ENCODE results near the gene JAM2.

Gene JAM2

DNA sequence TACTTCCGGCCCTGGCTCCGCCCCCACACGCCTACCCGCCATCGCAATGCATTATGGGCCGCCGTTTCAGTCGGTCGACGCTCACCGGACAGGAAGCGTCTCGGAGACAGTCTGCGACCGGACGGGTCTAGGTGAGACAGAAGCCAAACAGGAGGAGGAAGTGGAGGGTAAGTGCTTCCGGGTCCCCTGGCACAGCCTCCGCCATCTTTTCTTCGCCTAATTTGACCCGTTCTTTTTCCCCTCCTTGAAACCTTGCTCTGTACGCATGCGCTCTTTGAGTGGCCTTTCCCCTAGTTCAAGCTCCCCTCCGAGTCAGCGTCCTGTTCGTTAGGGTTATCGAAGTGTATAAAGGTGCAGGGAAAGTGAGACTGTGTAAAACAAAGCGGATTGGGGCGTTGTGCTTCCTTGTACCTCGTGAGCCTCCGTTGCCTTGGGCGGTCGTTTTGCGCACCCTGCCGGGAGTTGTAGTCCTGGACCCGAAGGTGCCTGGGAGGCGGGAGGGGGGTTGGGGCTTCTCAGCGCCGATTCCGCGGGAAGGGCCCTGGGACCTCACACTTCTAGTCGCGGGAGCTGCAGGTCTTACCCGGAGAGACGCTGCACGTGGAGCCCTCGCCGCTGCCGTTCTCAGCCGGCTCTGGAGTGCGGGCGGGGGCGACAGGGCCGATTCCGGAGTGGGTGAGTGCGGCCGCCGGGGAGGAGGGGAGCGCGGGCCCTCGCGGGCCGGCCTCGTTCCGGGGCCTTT is 96.0 kb downstream of the JAM2 start, which contains the start of the genes ATP5PF and GABPA:
Gene ATP5PF, minus strand, starts transcription at position 1 of the 742 bp plus-strand sequence. CDS start 5,110 bp downstream, outside the sequence.
Gene GABPA, plus strand, starts transcription at position 69 of the 742 bp plus-strand sequence. CDS start 6,627 bp downstream, outside the sequence.
- Histone ChIP-seq H2BK12ac (ENCODE audit: low read length in 2 of 2) (peak within 1 kb of the TSS; percentile 28 to 82), H3K23ac (ENCODE audit: low read length in 2 of 2) (peak within 1 kb of the TSS; percentile 41 to 99), H3K27ac (ENCODE audit: low read length, poor library complexity, severe bottlenecking) (peak within 1 kb of the TSS; percentile 99), H3K18ac (ENCODE audit: low read depth in 1 of 2, low read length in 2 of 2) (peak within 1 kb of the TSS; percentile 93 to 99), H2BK15ac (ENCODE audit: low read depth, poor library complexity, severe bottlenecking) (peak within 1 kb of the TSS; percentile 98), H2AK5ac (ENCODE audit: low read length, severe bottlenecking) (no peak within 1 kb of the TSS), H3K36me3 (ENCODE audit: control insufficient read depth in 1 of 2, insufficient read depth in 2 of 2, low read depth in 1 of 2, low read length in 2 of 2) (peaks cover 0 to 3% of the 10 kb centered on the region in 2 experiments), H3K79me1 (replicated peaks; ENCODE audit: low read length, poor library complexity, severe bottlenecking) (peaks cover 12% of the 10 kb centered on the region), H3K4me2 (ENCODE audit: low read length, poor library complexity, severe bottlenecking) (peak within 1 kb of the TSS; percentile 80), H3K9me3 (ENCODE audit: control insufficient read depth, low read length) (no peaks in the 10 kb centered on the region), H2AFZ (ENCODE audit: low read depth, low read length) (peak within 1 kb of the TSS; percentile 89), H3K4me3 (ENCODE audit: insufficient read depth in 1 of 2, low read depth in 1 of 2, low read length in 2 of 2) (peak within 1 kb of the TSS; percentile 95 to 97), H3K9ac (ENCODE audit: low read length) (peak within 1 kb of the TSS; percentile 100), H4K8ac (ENCODE audit: low read length) (peak within 1 kb of the TSS; percentile 100), H2BK5ac (ENCODE audit: low read depth, low read length, poor library complexity, severe bottlenecking) (peak within 1 kb of the TSS; percentile 96), H4K91ac (ENCODE audit: low read length) (peak within 1 kb of the TSS; percentile 99), H3K14ac (ENCODE audit: low read length in 2 of 2) (peak within 1 kb of the TSS; percentile 18 to 99), H3K27me3 (ENCODE audit: control insufficient read depth in 1 of 2, insufficient read depth in 1 of 2, low read length in 2 of 2) (no peaks in the 10 kb centered on the region), H2BK120ac (ENCODE audit: low read depth, low read length) (peak within 1 kb of the TSS; percentile 98), H3K4ac (ENCODE audit: low read depth in 1 of 2, low read length in 2 of 2) (peak within 1 kb of the TSS; percentile 99 to 100), H3K4me1 (ENCODE audit: control insufficient read depth, insufficient read depth, low read depth, low read length) (peaks cover 6% of the 10 kb centered on the region)
- WGBS, result 2% methylated on average over 39 of the region's 64 CpGs
- peak; percentile 99 for DNase-seq

- peak overlapping the region; percentile 41 to 94 for H3K23ac ChIP-seq (ENCODE audit: low read length in 2 of 2)
- H2AK5ac ChIP-seq (ENCODE audit: low read length, severe bottlenecking), result no peak overlapping the region
- H3K27ac ChIP-seq (ENCODE audit: low read length, poor library complexity, severe bottlenecking), result peak overlapping the region; percentile 95
- DNase-seq, result peak; percentile 89
- H2AFZ ChIP-seq (ENCODE audit: low read depth, low read length), result peak overlapping the region; percentile 89
- peaks cover 10% of the 10 kb centered on the region for H3K79me1 ChIP-seq (replicated peaks; ENCODE audit: low read length, poor library complexity, severe bottlenecking)
- no peaks in the 10 kb centered on the region for H3K27me3 ChIP-seq (ENCODE audit: control insufficient read depth in 1 of 2, insufficient read depth in 1 of 2, low read length in 2 of 2)
- peak overlapping the region; percentile 96 for H2BK5ac ChIP-seq (ENCODE audit: low read depth, low read length, poor library complexity, severe bottlenecking)
- no peak overlapping the region for H2BK15ac ChIP-seq (ENCODE audit: low read depth, poor library complexity, severe bottlenecking)
- H3K4me1 ChIP-seq (ENCODE audit: control insufficient read depth, insufficient read depth, low read depth, low read length), result peaks cover 6% of the 10 kb centered on the region
- peak overlapping the region in 1 of 2 experiments; percentile 39 for H2BK12ac ChIP-seq (ENCODE audit: low read length in 2 of 2)
- H4K91ac ChIP-seq (ENCODE audit: low read length), result peak overlapping the region; percentile 99
- H3K9ac ChIP-seq (ENCODE audit: low read length), result peak overlapping the region; percentile 100
- H3K4me3 ChIP-seq (ENCODE audit: insufficient read depth in 1 of 2, low read depth in 1 of 2, low read length in 2 of 2), result peak overlapping the region; percentile 95 to 97
- peak overlapping the region; percentile 98 for H2BK120ac ChIP-seq (ENCODE audit: low read depth, low read length)
- WGBS, result 2% methylated on average over 30 of the region's 48 CpGs
- peak overlapping the region; percentile 93 to 94 for H3K18ac ChIP-seq (ENCODE audit: low read depth in 1 of 2, low read length in 2 of 2)
- H3K36me3 ChIP-seq (ENCODE audit: control insufficient read depth in 1 of 2, insufficient read depth in 2 of 2, low read depth in 1 of 2, low read length in 2 of 2), result no peaks in the 10 kb centered on the region
- peak overlapping the region; percentile 18 to 84 for H3K14ac ChIP-seq (ENCODE audit: low read length in 2 of 2)
- H4K8ac ChIP-seq (ENCODE audit: low read length), result peak overlapping the region; percentile 93
- H3K4me2 ChIP-seq (ENCODE audit: low read length, poor library complexity, severe bottlenecking), result peak overlapping the region; percentile 57
- no peaks in the 10 kb centered on the region for H3K9me3 ChIP-seq (ENCODE audit: control insufficient read depth, low read length)
- peak overlapping the region; percentile 99 for H3K4ac ChIP-seq (ENCODE audit: low read depth in 1 of 2, low read length in 2 of 2)
These were observed 96.9 kb downstream of the JAM2 start for GRCh38 chr21:25735646-25736597.

DNA sequence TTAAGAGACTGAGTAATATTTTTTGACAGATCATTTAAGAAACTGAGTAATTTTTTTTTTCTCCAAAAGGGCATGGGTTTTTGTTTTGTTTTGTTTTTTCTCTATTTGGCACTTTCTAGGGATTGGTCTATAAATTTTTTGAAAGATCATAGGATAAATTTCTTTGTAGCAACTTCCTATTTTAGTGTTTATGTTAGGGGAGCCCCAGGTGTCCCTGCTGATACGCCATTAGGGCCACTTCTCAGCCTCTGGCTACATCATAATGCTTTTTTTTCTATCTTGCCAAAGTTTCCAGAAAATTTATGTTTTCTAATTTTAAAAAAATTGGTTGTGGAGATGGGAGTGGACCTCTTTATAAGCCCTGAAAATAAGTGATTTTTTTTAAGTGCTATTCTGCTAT is 98.4 kb downstream of the JAM2 start:
- no peak overlapping the region for H2BK12ac ChIP-seq (ENCODE audit: low read length in 2 of 2)
- DNase-seq, result no peak
- H3K27me3 ChIP-seq (ENCODE audit: control insufficient read depth in 1 of 2, insufficient read depth in 1 of 2, low read length in 2 of 2), result no peaks in the 10 kb centered on the region
- H3K14ac ChIP-seq (ENCODE audit: low read length in 2 of 2), result no peak overlapping the region
- no peak overlapping the region for H3K4me2 ChIP-seq (ENCODE audit: low read length, poor library complexity, severe bottlenecking)
- H2AFZ ChIP-seq (ENCODE audit: low read depth, low read length), result no peak overlapping the region
- no peak overlapping the region for H3K27ac ChIP-seq (ENCODE audit: low read length, poor library complexity, severe bottlenecking)
- no peak overlapping the region for H2BK120ac ChIP-seq (ENCODE audit: low read depth, low read length)
- H3K18ac ChIP-seq (ENCODE audit: low read depth in 1 of 2, low read length in 2 of 2), result no peak overlapping the region
- H3K79me1 ChIP-seq (replicated peaks; ENCODE audit: low read length, poor library complexity, severe bottlenecking), result peaks cover 14% of the 10 kb centered on the region
- no peak overlapping the region for H3K23ac ChIP-seq (ENCODE audit: low read length in 2 of 2)
- peak overlapping the region; percentile 100 for H3K9ac ChIP-seq (ENCODE audit: low read length)
- no peak overlapping the region for H4K91ac ChIP-seq (ENCODE audit: low read length)
- H2AK5ac ChIP-seq (ENCODE audit: low read length, severe bottlenecking), result no peak overlapping the region
- peak overlapping the region in 1 of 2 experiments; percentile 90 for H3K4me3 ChIP-seq (ENCODE audit: insufficient read depth in 1 of 2, low read depth in 1 of 2, low read length in 2 of 2)
- no peaks in the 10 kb centered on the region for H3K36me3 ChIP-seq (ENCODE audit: control insufficient read depth in 1 of 2, insufficient read depth in 2 of 2, low read depth in 1 of 2, low read length in 2 of 2)
- H4K8ac ChIP-seq (ENCODE audit: low read length), result no peak overlapping the region
- no peak overlapping the region for H2BK5ac ChIP-seq (ENCODE audit: low read depth, low read length, poor library complexity, severe bottlenecking)
- H2BK15ac ChIP-seq (ENCODE audit: low read depth, poor library complexity, severe bottlenecking), result no peak overlapping the region
- H3K9me3 ChIP-seq (ENCODE audit: control insufficient read depth, low read length), result no peaks in the 10 kb centered on the region
- no CpG with 5 or more reads among the region's 1 CpG for WGBS
- no peak overlapping the region for H3K4ac ChIP-seq (ENCODE audit: low read depth in 1 of 2, low read length in 2 of 2)
- peaks cover 3% of the 10 kb centered on the region for H3K4me1 ChIP-seq (ENCODE audit: control insufficient read depth, insufficient read depth, low read depth, low read length)

Measured in mesenchymal stem cell (in vitro differentiated cells and primary cell).